HUES64 (cell line): ENCODE data around the gene KRT81.
"Not testable (repeated sequence)": the region's sequence is repeated elsewhere in the genome, so short reads cannot be mapped to it uniquely, and the experiment has no call there.

Experiments
- H3K27ac ChIP-seq: 2 replicates; pipeline ENCODE4 v1.7.0; 2013; ENCODE audit warnings: low read depth, low read length, inconsistent platforms
- H3K27me3 ChIP-seq: 2 replicates; pipeline ENCODE4 v1.6.1; 2013; ENCODE audit warnings: mild to moderate bottlenecking, low read length; ENCODE audit not compliant: insufficient read depth
- H3K36me3 ChIP-seq: 2 replicates; pipeline ENCODE4 v1.6.1; 2013; ENCODE audit warnings: mild to moderate bottlenecking, low read length; ENCODE audit not compliant: insufficient read depth
- H3K4me1 ChIP-seq: 2 replicates; pipeline ENCODE4 v1.6.1; 2013; ENCODE audit warnings: mild to moderate bottlenecking, low read length, moderate library complexity; ENCODE audit not compliant: insufficient read depth
- H3K4me3 ChIP-seq: 2 replicates; pipeline ENCODE4 v1.5.1; 2013; ENCODE audit warnings: mild to moderate bottlenecking, low read length, moderate library complexity
- H3K9ac ChIP-seq: 2 replicates; pipeline ENCODE4 v1.6.1; 2013; ENCODE audit warnings: mild to moderate bottlenecking, low read depth, low read length
- H3K9me3 ChIP-seq: 2 replicates; pipeline ENCODE4 v1.6.1; 2013; ENCODE audit warnings: low read depth, low read length; ENCODE audit not compliant: insufficient read depth
- WGBS: fragments of 150-250, 120-280 bp; methylation state at CpG from one replicate; pipeline ENCODE4 v1.1.7; 2013; ENCODE audit warnings: missing lambda C conversion rate; 5-methylcytosine and 5-hydroxymethylcytosine counted together

The KRT81 gene

GRCh38 chr12:52257922-52258321, 33.4 kb downstream of the KRT81 start:
- 39% methylated on average over 12 of the region's 13 CpGs for WGBS
- not testable (repeated sequence) for H3K27ac ChIP-seq, H3K4me3 ChIP-seq, H3K9ac ChIP-seq, H3K36me3 ChIP-seq, H3K4me1 ChIP-seq
- Histone ChIP-seq H3K9me3 (peaks cover 12% of the 10 kb centered on the region; the same call in 1 of the 2 replicates), H3K27me3 (peaks cover 55% of the 10 kb centered on the region)

GRCh38 chr12:52257074-52257551, 34.2 kb downstream of the KRT81 start:
- 92% methylated on average over 4 of the region's 4 CpGs for WGBS
- Histone ChIP-seq H3K9me3 (peaks cover 8% of the 10 kb centered on the region; the same call in 1 of the 2 replicates), H3K4me3 (no peak overlapping the region), H3K27ac (no peak overlapping the region), H3K36me3 (no peaks in the 10 kb centered on the region), H3K27me3 (peaks cover 55% of the 10 kb centered on the region), H3K4me1 (no peaks in the 10 kb centered on the region), H3K9ac (no peak overlapping the region)

GRCh38 chr12:52256584-52256935, 34.8 kb downstream of the KRT81 start:
- 92% methylated on average over 2 of the region's 2 CpGs for WGBS
- H3K36me3 ChIP-seq = no peaks in the 10 kb centered on the region
- no peak overlapping the region for H3K4me3 ChIP-seq
- H3K4me1 ChIP-seq = no peaks in the 10 kb centered on the region
- H3K9ac ChIP-seq = no peak overlapping the region
- H3K9me3 ChIP-seq = peaks cover 8% of the 10 kb centered on the region; the same call in 1 of the 2 replicates
- peaks cover 60% of the 10 kb centered on the region for H3K27me3 ChIP-seq
- H3K27ac ChIP-seq = no peak overlapping the region

GRCh38 chr12:52255926-52256583, 35.3 kb downstream of the KRT81 start:
- Histone ChIP-seq H3K27me3 (peaks cover 65% of the 10 kb centered on the region), H3K9ac (no peak overlapping the region), H3K36me3 (no peaks in the 10 kb centered on the region), H3K4me1 (no peaks in the 10 kb centered on the region), H3K4me3 (no peak overlapping the region), H3K27ac (no peak overlapping the region), H3K9me3 (peaks cover 8% of the 10 kb centered on the region; the same call in 1 of the 2 replicates)
- 81% methylated on average over 9 of the region's 9 CpGs for WGBS

GRCh38 chr12:52254965-52255751, 36.2 kb downstream of the KRT81 start:
- Histone ChIP-seq H3K9me3 (peaks cover 8% of the 10 kb centered on the region; the same call in 1 of the 2 replicates), H3K36me3 (no peaks in the 10 kb centered on the region), H3K4me1 (no peaks in the 10 kb centered on the region), H3K9ac (no peak overlapping the region), H3K4me3 (no peak overlapping the region), H3K27ac (no peak overlapping the region), H3K27me3 (peaks cover 71% of the 10 kb centered on the region)
- WGBS = 86% methylated on average over 7 of the region's 7 CpGs

GRCh38 chr12:52254180-52254964, 37.0 kb downstream of the KRT81 start:
- peaks cover 3% of the 10 kb centered on the region; the same call in 1 of the 2 replicates for H3K9me3 ChIP-seq
- no peaks in the 10 kb centered on the region for H3K36me3 ChIP-seq
- 0 out of 2 replicates have a peak, but pooled peaks cover 4% of the 10 kb centered on the region for H3K4me1 ChIP-seq
- H3K4me3 ChIP-seq = no peak overlapping the region
- H3K27me3 ChIP-seq = peaks cover 71% of the 10 kb centered on the region
- no peak overlapping the region for H3K27ac ChIP-seq
- no peak overlapping the region for H3K9ac ChIP-seq
- WGBS = 94% methylated on average over 10 of the region's 10 CpGs

GRCh38 chr12:52253391-52254179, 37.7 kb downstream of the KRT81 start:
- Histone ChIP-seq H3K4me3 (no peak overlapping the region), H3K27me3 (peaks cover 71% of the 10 kb centered on the region)
- WGBS = 93% methylated on average over 14 of the region's 14 CpGs

GRCh38 chr12:52252728-52253343, 38.5 kb downstream of the KRT81 start:
- Histone ChIP-seq H3K27ac (no peak overlapping the region), H3K36me3 (no peaks in the 10 kb centered on the region), H3K4me1 (peaks cover 6% of the 10 kb centered on the region; the same call in 1 of the 2 replicates), H3K4me3 (no peak overlapping the region), H3K9me3 (no peaks in the 10 kb centered on the region), H3K27me3 (peaks cover 68% of the 10 kb centered on the region), H3K9ac (no peak overlapping the region)
- 95% methylated on average over 11 of the region's 11 CpGs for WGBS

More at GRCh38 chr12:52253391-52254179, 37.7 kb downstream of the KRT81 start:
- Histone ChIP-seq H3K9ac (no peak overlapping the region), H3K9me3 (no peaks in the 10 kb centered on the region), H3K27ac (no peak overlapping the region), H3K36me3 (no peaks in the 10 kb centered on the region), H3K4me1 (0 out of 2 replicates have a peak, but pooled peaks cover 4% of the 10 kb centered on the region)

- H3K27ac ChIP-seq, H3K36me3 ChIP-seq, H3K9me3 ChIP-seq, H3K4me3 ChIP-seq, H3K9ac ChIP-seq: not testable (repeated sequence)
- 70% methylated on average over 8 of the region's 8 CpGs for WGBS
- Histone ChIP-seq H3K27me3 (peaks cover 63% of the 10 kb centered on the region), H3K4me1 (peaks cover 12% of the 10 kb centered on the region)
These were observed 39.1 kb downstream of the KRT81 start for GRCh38 chr12:52252175-52252615.
